Adrenal gland (tissue), 5 donors: Measurements from ENCODE around the gene IFRD2.
A peak's percentile ranks its signal among the peaks of the same experiment; 100 is the strongest.

ENCODE experiments used
- POLR2A ChIP-seq, 2 donors: fragments of 450-650 bp; IDR thresholded peaks; one replicate each; pipeline ENCODE4 v1.6.1; 2017; ENCODE audit warnings: antibody characterized with exemption in 2 of 2, mild to moderate bottlenecking in 2 of 2, moderate library complexity in 1 of 2
- TF ChIP-seq, protein P1 (sequence below), 6 experiments: fragments of 450-650 bp in 4 of 6; fragments of 200-600 bp in 2 of 6; sonication (generic) in 1 of 6; IDR thresholded peaks; 1 replicate in 5 of 6; 2 replicates in 1 of 6; pipeline versions ENCODE4 v1.5.1 to v1.8.0; 2016 to 2021; ENCODE audit warnings: antibody characterized with exemption in 6 of 6, mild to moderate bottlenecking in 2 of 6, moderate library complexity in 1 of 6
- donor health status: DM: no; HTN: no; CAD: no.

DNA sequence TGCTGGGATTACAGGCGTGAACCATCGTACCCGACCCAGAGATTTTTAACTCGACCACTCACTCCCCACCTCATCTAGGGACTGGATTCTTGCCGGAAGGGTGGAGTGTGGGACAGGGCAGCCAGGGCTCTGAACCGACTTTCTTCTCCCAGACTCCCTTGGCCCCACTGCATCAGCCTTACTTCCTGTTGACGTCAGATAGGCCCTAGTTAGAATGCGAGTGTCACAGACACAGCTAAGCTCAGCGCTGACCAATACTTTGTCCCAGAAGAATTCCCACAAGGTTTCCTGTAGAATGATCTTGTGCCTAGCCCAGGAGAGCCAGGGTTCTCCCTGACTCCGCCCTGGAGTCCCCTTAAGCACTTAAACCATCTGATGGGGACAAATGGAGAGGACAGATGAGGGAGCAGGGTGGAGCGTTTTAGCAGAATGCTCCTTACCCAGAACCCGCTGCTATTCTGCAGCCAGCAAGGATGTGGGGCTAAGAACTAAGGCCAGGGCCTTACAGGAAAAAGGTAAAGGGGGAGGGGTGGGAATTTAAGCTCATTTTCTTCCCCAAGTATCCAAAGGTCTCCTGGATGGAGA is 41.6 kb upstream of the IFRD2 start:
- TF ChIP-seq, protein P1, sequence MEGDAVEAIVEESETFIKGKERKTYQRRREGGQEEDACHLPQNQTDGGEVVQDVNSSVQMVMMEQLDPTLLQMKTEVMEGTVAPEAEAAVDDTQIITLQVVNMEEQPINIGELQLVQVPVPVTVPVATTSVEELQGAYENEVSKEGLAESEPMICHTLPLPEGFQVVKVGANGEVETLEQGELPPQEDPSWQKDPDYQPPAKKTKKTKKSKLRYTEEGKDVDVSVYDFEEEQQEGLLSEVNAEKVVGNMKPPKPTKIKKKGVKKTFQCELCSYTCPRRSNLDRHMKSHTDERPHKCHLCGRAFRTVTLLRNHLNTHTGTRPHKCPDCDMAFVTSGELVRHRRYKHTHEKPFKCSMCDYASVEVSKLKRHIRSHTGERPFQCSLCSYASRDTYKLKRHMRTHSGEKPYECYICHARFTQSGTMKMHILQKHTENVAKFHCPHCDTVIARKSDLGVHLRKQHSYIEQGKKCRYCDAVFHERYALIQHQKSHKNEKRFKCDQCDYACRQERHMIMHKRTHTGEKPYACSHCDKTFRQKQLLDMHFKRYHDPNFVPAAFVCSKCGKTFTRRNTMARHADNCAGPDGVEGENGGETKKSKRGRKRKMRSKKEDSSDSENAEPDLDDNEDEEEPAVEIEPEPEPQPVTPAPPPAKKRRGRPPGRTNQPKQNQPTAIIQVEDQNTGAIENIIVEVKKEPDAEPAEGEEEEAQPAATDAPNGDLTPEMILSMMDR (IDR thresholded peaks at IDR 0.05) = no peak
- TF ChIP-seq POLR2A (IDR thresholded peaks at IDR 0.05) = peak in 1 of 2 donors; percentile 10
